HEK293T (cell line): ENCODE results near the gene SORD.
"Not testable (repeated sequence)": the region's sequence is repeated elsewhere in the genome, so short reads cannot be mapped to it uniquely, and the experiment has no call there.

ENCODE experiments used
- FOXK2 ChIP-seq: fragments of 450-650 bp; IDR thresholded peaks from 2 replicates; pipeline ENCODE4 v1.6.1; 2016; ENCODE audit warnings: mild to moderate bottlenecking
- FOXM1 ChIP-seq: fragments of 450-650 bp; IDR thresholded peaks from 2 replicates; pipeline ENCODE4 v1.6.1; 2017; ENCODE audit warnings: mild to moderate bottlenecking, borderline replicate concordance
- HDGF ChIP-seq: fragments of 450-650 bp; IDR thresholded peaks from 2 replicates; pipeline ENCODE4 v1.6.1; 2017; ENCODE audit warnings: antibody characterized with exemption, borderline replicate concordance
- SP1 ChIP-seq: fragments of 450-650 bp; IDR thresholded peaks from 2 replicates; pipeline ENCODE4 v1.6.1; 2017
- ZNF384 ChIP-seq: fragments of 450-650 bp; IDR thresholded peaks from 2 replicates; pipeline ENCODE4 v1.6.1; 2016

- not testable (repeated sequence) for TF ChIP-seq ZNF384, SP1, FOXK2, FOXM1, HDGF
These were observed 29.7 kb downstream of the SORD start for GRCh38 chr15:45052676-45053075.
